K562 (cell line): ENCODE measurements around the gene USP24. TPM values are rescaled to one million over a fixed set of nuclear protein-coding genes. Genes with fewer than 3 reads are reported as not detected.

Source experiments
- ARID1B ChIP-seq: fragments of 450-650 bp; IDR thresholded peaks from 2 replicates; pipeline ENCODE4 v1.6.1; 2016; ENCODE audit warnings: antibody characterized with exemption, mild to moderate bottlenecking, inconsistent platforms
- ATF7 ChIP-seq: fragments of 450-650 bp; IDR thresholded peaks from 2 replicates; pipeline ENCODE4 v1.7.1; 2014; ENCODE audit warnings: mild to moderate bottlenecking, moderate library complexity
- C11orf30 ChIP-seq: fragments of 450-650 bp; IDR thresholded peaks from 2 replicates; pipeline ENCODE4 v1.6.1; 2016; ENCODE audit warnings: low read depth, mild to moderate bottlenecking
- CBX8 ChIP-seq: fragments of 200-600 bp; sonication (generic); IDR thresholded peaks from 2 replicates; pipeline ENCODE4 v1.6.1; 2012; ENCODE audit warnings: borderline replicate concordance, mixed run types, low read depth, mild to moderate bottlenecking, moderate library complexity, mixed read lengths, low read length, control low read depth, inconsistent platforms; ENCODE audit not compliant: poor library complexity, severe bottlenecking; ENCODE audit errors: extremely low read depth
- CTBP1 ChIP-seq: fragments of 450-650 bp; IDR thresholded peaks from 2 replicates; pipeline ENCODE4 v1.6.1; 2016; ENCODE audit warnings: borderline replicate concordance
- EGR1 ChIP-seq: fragments of 450-650 bp; conservative IDR thresholded peaks from 2 replicates; pipeline ENCODE4 v1.6.1; 2017; ENCODE audit warnings: mild to moderate bottlenecking
- ESRRA ChIP-seq: fragments of 450-650 bp; IDR thresholded peaks from 2 replicates; pipeline ENCODE4 v1.6.1; 2014; ENCODE audit warnings: low read depth, mild to moderate bottlenecking, moderate library complexity, borderline replicate concordance
- FUS ChIP-seq: fragments of 200-400 bp; formaldehyde crosslinking; optimal IDR thresholded peaks from 2 replicates; pipeline ENCODE3; 2017; ENCODE audit warnings: low read depth, low read length
- MTA3 ChIP-seq: fragments of 450-650 bp; formaldehyde crosslinking; IDR thresholded peaks from 2 replicates; pipeline ENCODE4 v1.6.1; 2017; ENCODE audit warnings: mild to moderate bottlenecking, borderline replicate concordance
- NKRF ChIP-seq: fragments of 450-650 bp; IDR thresholded peaks from 2 replicates; pipeline ENCODE4 v1.6.1; 2016; ENCODE audit warnings: borderline replicate concordance
- NR2C1 ChIP-seq, 2 experiments: fragments of 450-650 bp; IDR thresholded peaks; 2 replicates each; pipeline ENCODE4 v1.6.1; 2017; ENCODE audit warnings: mild to moderate bottlenecking in 2 of 2, antibody characterized with exemption in 1 of 2, inconsistent platforms in 1 of 2, missing compliant biosample characterization in 1 of 2, missing genetic modification characterization in 1 of 2
- PHF21A ChIP-seq: fragments of 450-650 bp; IDR thresholded peaks from 2 replicates; pipeline ENCODE4 v1.6.1; 2017; ENCODE audit warnings: low read depth, borderline replicate concordance
- SETDB1 ChIP-seq: IDR thresholded peaks from one replicate; pipeline ENCODE4 v1.6.1; 2012; ENCODE audit warnings: low read length, control low read depth, inconsistent platforms
- SMARCA4 ChIP-seq: fragments of 450-650 bp; IDR thresholded peaks from 2 replicates; pipeline ENCODE4 v1.6.1; 2016
- SMARCB1 ChIP-seq: IDR thresholded peaks from 2 replicates; pipeline ENCODE4 v1.6.1; 2011; ENCODE audit warnings: improper control_type of control experiment, low read depth; ENCODE audit not compliant: insufficient read length
- SP1 ChIP-seq: sonication (generic); formaldehyde crosslinking; IDR thresholded peaks from 2 replicates; pipeline ENCODE4 v1.8.1; 2022; ENCODE audit warnings: mild to moderate bottlenecking, missing genetic modification reagents
- TCF7L2 ChIP-seq: fragments of 150-350 bp; IDR thresholded peaks from 2 replicates; pipeline ENCODE4 v1.6.1; 2016; ENCODE audit warnings: low read depth, mild to moderate bottlenecking, low read length, moderate library complexity
- WHSC1 ChIP-seq: IDR thresholded peaks from one replicate; pipeline ENCODE4 v1.6.1; 2012; ENCODE audit warnings: low read length, control low read depth, inconsistent platforms
- ZNF124 ChIP-seq: sonication (generic); formaldehyde crosslinking; IDR thresholded peaks from 2 replicates; pipeline ENCODE4 v1.8.1; 2022; ENCODE audit warnings: missing genetic modification reagents
- polyA plus RNA-seq, 8 experiments: library from polyadenylated mRNA; depleted of rRNA in 4 of 8; stranded (reverse) in 5 of 8; unstranded in 3 of 8; fragments of >200 nt; fragmentation: Nextera tagmentation in 2 of 8; fragmentation: Illumina TruSeq in 1 of 8; extraction: Ambion mirVana in 2 of 8; extraction: Trizol in 1 of 8; gene quantifications; 2 replicates each; pipeline versions ENCODE4 v1.2.1 to v1.2.3, GENCODE V29; 2011 to 2014; ENCODE audit warnings: inconsistent platforms in 1 of 8, missing spikeins in 1 of 8
- total RNA-seq, 7 experiments: library from RNA; depleted of rRNA in 6 of 7; stranded (reverse); fragments of >200 nt in 6 of 7; fragmentation: Illumina TruSeq in 2 of 7; extraction: Trizol in 2 of 7; gene quantifications; 2 replicates each; pipeline versions ENCODE4 v1.2.1 to v1.2.3, GENCODE V29; 2011 to 2021; ENCODE audit warnings: low replicate concordance in 1 of 7
- TF ChIP-seq, protein P1 (sequence below): fragments of 450-650 bp; IDR thresholded peaks from 2 replicates; pipeline ENCODE4 v1.6.1; 2016; ENCODE audit warnings: low read depth, mild to moderate bottlenecking, moderate library complexity
- TF ChIP-seq, protein P2 (sequence below): sonication (generic); formaldehyde crosslinking; IDR thresholded peaks from 2 replicates; pipeline ENCODE4 v1.8.1; 2022; ENCODE audit warnings: missing genetic modification reagents
- TF ChIP-seq, protein P3 (sequence below), 2 experiments: fragments of 250-450 bp in 1 of 2; fragments of 450-650 bp in 1 of 2; sonication (Bioruptor Pico) in 1 of 2; IDR thresholded peaks; 2 replicates each; pipeline versions ENCODE4 v1.6.1 to v1.8.0; 2016 to 2021; ENCODE audit warnings: mild to moderate bottlenecking in 2 of 2, moderate library complexity in 2 of 2, missing compliant biosample characterization in 1 of 2, missing genetic modification characterization in 1 of 2

The USP24 gene
- total and polyA plus RNA-seq, 9 of the 15 experiments (the other 6 are each of a cell fraction or from before 2014, with no cell fraction given) = 7.7 to 62.6 (median 36.8) TPM

- TF ChIP-seq, protein P1, sequence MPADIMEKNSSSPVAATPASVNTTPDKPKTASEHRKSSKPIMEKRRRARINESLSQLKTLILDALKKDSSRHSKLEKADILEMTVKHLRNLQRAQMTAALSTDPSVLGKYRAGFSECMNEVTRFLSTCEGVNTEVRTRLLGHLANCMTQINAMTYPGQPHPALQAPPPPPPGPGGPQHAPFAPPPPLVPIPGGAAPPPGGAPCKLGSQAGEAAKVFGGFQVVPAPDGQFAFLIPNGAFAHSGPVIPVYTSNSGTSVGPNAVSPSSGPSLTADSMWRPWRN = no peak
- TF ChIP-seq, protein P2, sequence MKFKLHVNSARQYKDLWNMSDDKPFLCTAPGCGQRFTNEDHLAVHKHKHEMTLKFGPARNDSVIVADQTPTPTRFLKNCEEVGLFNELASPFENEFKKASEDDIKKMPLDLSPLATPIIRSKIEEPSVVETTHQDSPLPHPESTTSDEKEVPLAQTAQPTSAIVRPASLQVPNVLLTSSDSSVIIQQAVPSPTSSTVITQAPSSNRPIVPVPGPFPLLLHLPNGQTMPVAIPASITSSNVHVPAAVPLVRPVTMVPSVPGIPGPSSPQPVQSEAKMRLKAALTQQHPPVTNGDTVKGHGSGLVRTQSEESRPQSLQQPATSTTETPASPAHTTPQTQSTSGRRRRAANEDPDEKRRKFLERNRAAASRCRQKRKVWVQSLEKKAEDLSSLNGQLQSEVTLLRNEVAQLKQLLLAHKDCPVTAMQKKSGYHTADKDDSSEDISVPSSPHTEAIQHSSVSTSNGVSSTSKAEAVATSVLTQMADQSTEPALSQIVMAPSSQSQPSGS = no peak
- TF ChIP-seq SETDB1 (no peak), ARID1B (no peak), ZNF124 (no peak), ESRRA (peak; percentile 57), NR2C1 (IDR thresholded peaks at IDR 0.05) (peak; percentile 82), NR2C1 (tag; IDR thresholded peaks at IDR 0.05) (peak; percentile 86), NKRF (no peak), CTBP1 (no peak), PHF21A (no peak), SMARCA4 (peak; percentile 48; the same call in 1 of the 2 replicates), MTA3 (no peak), WHSC1 (no peak), SMARCB1 (no peak), C11orf30 (no peak), CBX8 (no peak), EGR1 (no peak), FUS (no peak), ATF7 (no peak), TCF7L2 (no peak), SP1 (CRISPR knock-in tag) (no peak)
- TF ChIP-seq, protein P3, sequence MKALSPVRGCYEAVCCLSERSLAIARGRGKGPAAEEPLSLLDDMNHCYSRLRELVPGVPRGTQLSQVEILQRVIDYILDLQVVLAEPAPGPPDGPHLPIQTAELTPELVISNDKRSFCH (CRISPR knock-in tag; IDR thresholded peaks at IDR 0.05) = no peak
- TF ChIP-seq, protein P3 (tag; IDR thresholded peaks at IDR 0.05) = no peak
These were observed 10.2 kb downstream of the USP24 start (continued) for GRCh38 chr1:55204997-55205396.
